HG02943 (cell line): ENCODE measurements around the gene ARID3A.
A peak's percentile ranks its signal among the peaks of the same experiment; 100 is the strongest.
"Not testable (repeated sequence)": the region's sequence is repeated elsewhere in the genome, so short reads cannot be mapped to it uniquely, and the experiment has no call there.

ENCODE experiments used
- ATAC-seq: cut with Tn5 transposase; IDR thresholded peaks from one replicate; pipeline ENCODE4 v1.9.1; 2021; ENCODE audit warnings: mild to moderate bottlenecking, low read depth, moderate library complexity; ENCODE audit not compliant: unreplicated experiment

Gene ARID3A

GRCh38 chr19:891421-892200, 34.2 kb upstream of the ARID3A start:
- ATAC-seq = not testable (repeated sequence)

- no peak for ATAC-seq
Measured at GRCh38 chr19:892243-892893, 33.5 kb upstream of the ARID3A start.

GRCh38 chr19:892894-893689, 32.7 kb upstream of the ARID3A start, which contains the start of the genes MED16 and RNU6-9:
TSS of gene MED16 (minus strand) at chr19:893187. CDS start at chr19:891131, 2,056 bp downstream.
TSS of gene RNU6-9 (plus strand) at chr19:893484.
- ATAC-seq = peak; percentile 70

- ATAC-seq = no peak
Measured at GRCh38 chr19:896434-896833, 29.4 kb upstream of the ARID3A start.

GRCh38 chr19:896999-897398, 28.8 kb upstream of the ARID3A start:
- no peak for ATAC-seq

GRCh38 chr19:897442-898039, 28.3 kb upstream of the ARID3A start:
- ATAC-seq = no peak

- no peak for ATAC-seq
Measured at GRCh38 chr19:898663-899062, 27.2 kb upstream of the ARID3A start.

GRCh38 chr19:899336-900042, 26.3 kb upstream of the ARID3A start:
- no peak for ATAC-seq

- no peak for ATAC-seq
Measured at GRCh38 chr19:900043-900301, 25.9 kb upstream of the ARID3A start.

GRCh38 chr19:900302-901111, 25.3 kb upstream of the ARID3A start:
- ATAC-seq = no peak

- ATAC-seq = no peak
Measured at GRCh38 chr19:901216-902092, 24.4 kb upstream of the ARID3A start.

GRCh38 chr19:902093-902370, 23.8 kb upstream of the ARID3A start:
- no peak for ATAC-seq

GRCh38 chr19:902446-903226, 23.2 kb upstream of the ARID3A start:
- no peak for ATAC-seq

GRCh38 chr19:903266-903797, 22.5 kb upstream of the ARID3A start:
- ATAC-seq = no peak

GRCh38 chr19:904545-904944, 21.3 kb upstream of the ARID3A start:
- ATAC-seq = no peak

GRCh38 chr19:906480-906879, 19.4 kb upstream of the ARID3A start:
- ATAC-seq = no peak

- ATAC-seq = no peak
Measured at GRCh38 chr19:907183-907853, 18.5 kb upstream of the ARID3A start.
